Hematopoietic multipotent progenitor cell treated with erythropoietin and hydrocortisone succinate and interleukin-3 and kit ligand, for 8 days (in vitro differentiated cells): ENCODE data around the gene SBF2.

Experiments
- DNase-seq: peaks from one replicate; pipeline ENCODE4 v3.0.0-alpha.2; 2015

Gene SBF2

DNA sequence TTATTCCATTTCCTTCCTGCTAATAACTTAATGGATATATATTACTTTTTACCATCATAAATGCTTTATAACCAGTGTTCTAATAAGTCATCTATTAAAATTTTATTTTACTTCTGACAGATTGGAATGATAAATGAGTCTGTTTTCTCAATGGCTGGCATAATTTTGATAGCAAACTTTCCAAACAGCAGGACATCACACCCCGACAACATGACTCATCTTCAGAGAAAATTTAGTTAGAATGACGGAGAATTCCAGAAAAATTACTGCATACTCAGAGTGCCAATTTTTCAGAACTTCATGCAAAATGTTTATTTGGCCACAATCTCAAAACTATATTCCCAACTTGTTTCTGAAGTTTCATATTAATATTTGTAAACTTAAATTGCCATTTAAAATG is 455.8 kb downstream of the SBF2 start:
- no peak for DNase-seq

DNA sequence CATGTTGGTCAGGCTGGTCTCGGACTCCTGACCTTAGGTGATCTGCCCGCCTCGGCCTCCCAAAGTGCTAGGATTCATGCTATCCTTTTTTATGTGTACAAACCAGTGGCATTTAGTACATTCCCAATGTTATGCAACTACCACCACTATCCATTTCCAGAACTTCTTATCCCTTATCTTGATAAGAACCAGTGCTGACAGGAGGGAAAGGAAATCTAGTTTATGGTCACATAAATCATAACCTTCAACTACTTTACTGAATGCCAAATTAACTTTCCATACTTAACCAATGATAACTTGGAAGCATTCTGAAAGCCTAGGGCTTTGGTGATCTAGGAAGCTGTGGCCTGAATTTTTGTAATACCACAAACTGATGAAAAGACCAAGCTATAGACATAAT is 459.7 kb downstream of the SBF2 start:
- DNase-seq, result no peak

DNA sequence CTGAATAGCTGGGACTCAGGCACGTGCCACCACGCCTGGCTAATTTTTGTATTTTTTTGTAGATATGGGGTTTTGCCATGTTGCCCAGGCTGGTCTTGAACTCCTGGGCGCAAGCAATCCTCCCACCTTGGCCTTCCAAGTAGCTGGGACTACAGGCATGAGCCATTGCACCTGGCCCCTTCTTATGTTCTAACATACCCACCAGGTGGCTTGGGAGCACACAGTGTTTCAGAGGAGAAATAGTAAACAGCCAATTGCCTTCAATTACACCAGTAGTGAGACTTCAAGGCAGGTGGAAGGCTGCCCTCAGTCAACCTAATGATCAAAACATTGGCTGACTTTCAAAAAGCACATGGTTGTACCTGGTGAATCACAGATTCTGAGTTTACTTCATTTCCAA is 462.9 kb downstream of the SBF2 start:
- no peak for DNase-seq

DNA sequence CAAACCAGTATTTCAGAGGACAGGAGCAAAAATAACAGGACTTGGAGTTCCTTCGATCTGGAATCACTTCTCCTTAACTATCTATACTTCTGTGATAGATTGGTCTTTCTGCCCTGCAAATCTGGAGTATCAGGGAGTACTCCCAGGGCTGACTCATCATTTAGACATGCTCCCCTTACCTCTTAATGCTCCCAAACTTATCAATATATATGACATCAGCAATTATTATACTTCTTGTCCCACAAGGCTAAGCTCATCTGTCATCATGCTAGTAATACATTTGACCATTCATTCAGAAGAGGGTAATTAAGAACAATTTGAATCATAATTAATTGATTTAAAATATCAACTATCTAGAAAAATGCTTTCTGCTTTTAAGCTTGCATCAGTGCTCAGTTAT is 466.3 kb downstream of the SBF2 start:
- no peak for DNase-seq

DNA sequence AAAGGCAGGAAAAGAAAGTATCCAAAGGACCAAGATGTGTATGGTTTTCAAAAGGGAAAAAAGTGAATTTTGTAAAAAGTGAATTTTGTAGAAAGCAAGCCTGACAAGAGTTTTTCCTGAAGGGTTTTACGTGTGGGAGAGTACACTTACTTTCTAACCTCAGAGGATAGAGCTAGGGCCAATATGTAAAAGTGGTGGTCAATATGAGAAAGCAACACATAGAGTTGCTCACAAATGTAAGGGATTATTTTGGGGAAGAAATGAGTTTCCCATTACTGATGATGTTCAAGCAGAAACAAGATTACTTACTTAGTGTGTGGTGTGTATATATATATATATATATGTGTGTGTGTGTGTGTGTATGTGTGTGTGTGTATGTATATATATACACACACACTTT is 467.6 kb downstream of the SBF2 start:
- DNase-seq, result no peak

DNA sequence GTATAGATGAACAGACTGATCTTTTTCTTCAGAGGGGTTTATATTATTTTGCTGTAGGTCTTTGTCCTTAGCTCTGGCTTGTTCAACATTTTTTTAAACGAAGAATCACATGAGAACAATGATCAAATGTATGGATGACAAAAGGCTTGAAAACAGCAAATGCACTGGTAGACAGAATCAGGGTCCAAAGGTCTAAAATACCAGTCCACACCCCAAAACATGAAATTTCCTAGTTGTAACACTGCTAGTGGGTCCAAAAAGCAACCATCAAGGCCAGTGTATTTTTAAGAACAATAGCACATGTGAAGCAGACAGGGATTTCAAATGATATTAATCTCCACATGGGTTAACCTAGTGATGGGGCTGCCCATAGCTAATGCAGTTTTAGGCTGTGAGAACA is 468.1 kb downstream of the SBF2 start:
- DNase-seq, result no peak

DNA sequence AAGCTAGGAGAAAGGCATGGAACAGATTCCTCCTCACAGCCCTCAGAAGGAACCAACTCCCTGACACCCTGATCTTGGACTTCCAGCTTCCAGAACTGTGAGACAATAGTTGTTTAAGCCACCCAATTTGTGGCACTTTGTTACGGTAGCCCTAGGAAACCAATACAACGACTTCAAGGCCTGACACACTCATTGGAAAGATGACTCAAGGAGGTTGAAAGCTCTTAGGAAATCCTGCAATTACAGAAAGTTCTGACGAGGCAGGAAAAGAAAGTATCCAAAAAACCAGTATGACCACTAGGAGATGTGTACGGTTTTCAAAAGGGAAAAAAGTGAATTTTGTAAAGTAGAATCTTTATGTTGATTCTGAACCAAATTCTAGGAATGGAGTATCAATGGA is 468.7 kb downstream of the SBF2 start:
- DNase-seq, result no peak

DNA sequence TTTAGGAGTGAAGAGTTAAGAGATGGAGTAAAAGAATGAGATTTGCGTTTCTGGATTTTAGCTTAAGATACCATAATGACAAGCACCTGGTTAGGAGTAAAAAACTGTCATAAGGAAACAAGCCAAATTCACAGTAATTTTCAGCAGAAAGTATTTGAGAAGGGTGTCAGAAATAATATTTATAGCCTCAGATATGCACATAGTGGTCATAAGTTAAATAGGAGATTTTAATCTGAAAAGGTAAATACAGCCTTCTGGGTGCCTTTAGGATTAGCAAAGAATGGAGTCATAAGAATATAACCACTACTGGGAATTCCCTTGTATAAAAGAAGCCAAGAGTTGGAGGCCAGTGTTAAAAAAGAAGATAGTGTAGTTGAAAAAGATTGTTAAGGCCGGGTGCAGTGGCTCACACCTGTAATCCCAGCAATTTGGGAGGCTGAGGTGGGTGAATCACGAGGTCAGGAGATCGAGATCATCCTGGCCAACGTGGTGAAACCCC is 470.1 kb downstream of the SBF2 start:
- no peak for DNase-seq

DNA sequence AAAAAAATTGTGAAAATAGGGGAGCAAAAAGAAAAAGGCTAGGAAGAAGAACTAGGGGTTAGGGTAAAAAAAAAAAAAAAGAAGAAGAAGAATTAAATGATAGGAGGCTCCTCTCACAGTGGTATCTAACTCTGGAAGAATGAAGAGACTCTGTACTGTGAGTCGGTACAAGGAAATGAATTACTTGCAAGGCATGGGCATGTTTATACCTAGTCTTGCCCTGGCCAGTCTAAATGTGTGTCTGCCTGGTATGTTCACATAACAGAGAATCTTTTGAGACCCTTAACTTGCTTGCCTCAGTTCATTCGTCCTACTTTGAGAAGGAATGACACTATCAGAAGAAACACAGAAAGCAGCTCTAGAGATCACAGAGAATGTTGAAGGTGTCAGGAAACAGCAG is 470.6 kb downstream of the SBF2 start:
- DNase-seq, result no peak

DNA sequence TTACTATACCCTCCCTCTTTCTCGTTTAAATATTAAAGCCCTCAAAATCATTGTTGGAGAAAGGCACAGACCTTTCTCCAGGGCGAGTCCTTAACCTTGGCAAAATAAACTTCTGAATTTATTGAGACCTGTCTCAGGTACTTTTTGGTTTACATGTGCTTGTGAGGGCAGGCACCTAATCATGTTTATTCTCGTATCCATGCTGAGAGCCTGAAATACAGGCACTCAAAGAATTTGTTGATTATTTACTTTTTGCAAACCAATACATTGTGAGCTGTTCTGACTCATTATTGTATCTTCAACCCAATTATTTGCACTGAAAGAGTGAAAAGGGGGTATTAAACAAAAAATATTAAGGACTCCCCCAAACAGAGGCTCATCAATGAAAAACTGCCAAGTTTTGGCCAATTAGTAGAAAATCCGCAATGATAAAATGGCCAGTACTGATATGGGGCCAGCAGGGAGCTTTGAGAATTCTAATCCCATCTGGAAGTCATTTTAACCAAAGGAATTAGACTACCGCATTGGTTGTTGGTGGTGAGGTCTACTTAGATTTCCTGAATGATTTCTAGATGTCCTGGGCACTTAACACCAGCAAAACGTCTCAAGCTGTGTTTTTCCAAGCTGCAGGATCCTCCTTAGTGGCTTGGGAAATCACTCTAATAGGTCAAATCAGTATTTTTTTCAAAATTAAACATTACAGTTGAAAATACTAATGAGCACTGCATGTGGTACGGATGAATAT is 472.8 kb downstream of the SBF2 start:
- DNase-seq, result no peak

DNA sequence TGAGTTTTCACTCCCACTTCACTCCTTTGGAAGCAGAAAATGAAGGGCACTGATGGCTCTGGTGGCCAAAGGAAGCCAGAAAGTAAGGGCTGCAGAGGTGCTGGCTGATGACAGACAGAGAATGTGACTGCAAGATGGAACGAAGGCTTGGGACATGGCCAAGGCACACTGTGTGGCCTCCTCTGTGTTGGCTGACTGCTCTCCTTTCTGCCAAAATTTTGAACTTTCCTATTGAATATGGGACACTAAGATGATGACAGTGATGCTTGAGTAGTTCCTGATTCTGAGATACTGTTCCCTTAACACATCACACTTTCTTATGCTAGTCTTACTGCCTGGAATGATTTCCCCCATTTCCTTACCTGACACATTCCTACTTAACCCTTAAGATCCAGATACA is 473.8 kb downstream of the SBF2 start:
- DNase-seq, result no peak

DNA sequence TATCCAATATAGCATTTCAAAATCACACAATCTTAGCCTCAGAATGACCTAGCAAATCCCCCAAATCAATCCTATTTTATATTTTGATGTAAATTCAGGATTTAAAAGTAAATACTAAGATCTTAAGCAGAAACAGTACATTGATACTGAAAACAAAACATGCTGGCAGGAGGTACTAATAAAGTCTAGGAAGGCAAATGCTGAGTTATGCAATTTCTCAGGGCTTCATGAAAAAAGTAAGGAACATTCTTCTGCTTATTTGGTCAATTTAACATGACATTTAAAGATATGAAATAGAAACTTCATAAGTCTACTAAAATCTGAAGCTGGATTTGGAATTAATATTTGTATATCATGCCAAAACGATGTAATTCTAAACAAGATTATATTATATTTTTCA is 476.8 kb downstream of the SBF2 start:
- DNase-seq, result no peak

DNA sequence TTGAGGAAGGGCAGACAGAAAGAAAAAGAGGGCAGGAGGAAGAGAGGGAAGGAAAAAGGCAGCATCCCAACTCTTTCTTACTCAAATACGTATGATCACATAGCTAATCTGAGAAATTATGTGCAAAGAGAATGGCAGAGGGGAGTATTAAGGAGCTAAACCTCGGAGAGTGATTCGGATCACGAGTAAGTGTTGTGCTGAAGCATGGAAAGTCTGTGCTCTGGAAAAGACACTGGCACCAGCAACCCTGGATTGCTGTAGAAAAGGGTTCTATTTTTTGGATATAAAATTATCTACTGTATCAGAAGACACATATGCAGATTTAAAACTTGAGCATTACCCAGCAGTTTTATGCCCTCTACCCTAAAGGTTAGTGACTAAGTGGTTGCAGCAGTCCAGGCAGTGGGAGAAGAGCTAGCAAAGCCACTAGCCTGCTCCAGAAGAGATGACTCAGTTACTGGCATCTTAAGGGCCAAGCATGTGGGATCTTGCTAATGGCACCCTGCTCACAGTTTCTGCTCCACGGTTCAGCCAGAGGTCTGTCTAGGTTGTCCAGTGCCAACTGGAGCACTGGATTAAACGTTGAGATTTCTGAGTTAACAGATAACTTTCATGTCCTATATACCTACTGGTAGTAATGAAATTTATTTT is 478.4 kb downstream of the SBF2 start:
- no peak for DNase-seq

DNA sequence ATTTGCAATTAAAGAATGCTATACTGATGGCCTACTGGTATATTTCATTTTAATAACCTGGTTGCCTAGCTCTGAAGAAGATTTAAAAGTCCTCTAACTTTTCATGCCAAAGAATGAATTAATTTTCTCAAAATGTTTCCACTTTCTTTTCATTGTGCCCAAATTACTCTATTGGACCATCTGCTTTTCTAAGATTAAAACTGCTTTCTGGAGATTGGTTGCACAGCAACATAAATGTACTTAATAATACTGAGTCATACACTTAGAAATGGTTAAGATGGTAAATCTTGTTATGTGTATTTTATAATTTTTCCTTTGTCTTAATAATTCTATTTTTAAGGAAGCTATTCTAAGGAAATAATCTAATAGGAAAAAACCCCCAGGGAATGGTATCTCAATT is 479.9 kb downstream of the SBF2 start:
- no peak for DNase-seq

DNA sequence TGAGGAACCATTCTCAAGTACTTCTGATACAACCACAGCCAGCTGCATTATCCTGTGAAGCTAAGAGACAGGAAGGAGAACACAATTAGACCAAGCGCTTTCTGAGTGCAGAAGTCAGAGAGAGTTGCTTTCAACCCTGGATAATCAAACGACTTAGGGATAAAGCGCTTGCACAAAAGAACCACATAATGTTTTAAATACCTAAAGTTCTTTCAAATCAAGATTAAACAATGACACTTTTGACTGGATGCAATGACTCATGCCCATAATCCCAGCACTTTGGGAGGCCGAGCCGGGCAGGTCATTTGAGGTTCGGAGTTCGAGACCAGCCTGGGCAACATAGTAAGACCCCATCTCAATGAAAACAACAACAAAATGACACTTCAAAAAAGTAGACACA is 485.1 kb downstream of the SBF2 start:
- DNase-seq, result no peak

DNA sequence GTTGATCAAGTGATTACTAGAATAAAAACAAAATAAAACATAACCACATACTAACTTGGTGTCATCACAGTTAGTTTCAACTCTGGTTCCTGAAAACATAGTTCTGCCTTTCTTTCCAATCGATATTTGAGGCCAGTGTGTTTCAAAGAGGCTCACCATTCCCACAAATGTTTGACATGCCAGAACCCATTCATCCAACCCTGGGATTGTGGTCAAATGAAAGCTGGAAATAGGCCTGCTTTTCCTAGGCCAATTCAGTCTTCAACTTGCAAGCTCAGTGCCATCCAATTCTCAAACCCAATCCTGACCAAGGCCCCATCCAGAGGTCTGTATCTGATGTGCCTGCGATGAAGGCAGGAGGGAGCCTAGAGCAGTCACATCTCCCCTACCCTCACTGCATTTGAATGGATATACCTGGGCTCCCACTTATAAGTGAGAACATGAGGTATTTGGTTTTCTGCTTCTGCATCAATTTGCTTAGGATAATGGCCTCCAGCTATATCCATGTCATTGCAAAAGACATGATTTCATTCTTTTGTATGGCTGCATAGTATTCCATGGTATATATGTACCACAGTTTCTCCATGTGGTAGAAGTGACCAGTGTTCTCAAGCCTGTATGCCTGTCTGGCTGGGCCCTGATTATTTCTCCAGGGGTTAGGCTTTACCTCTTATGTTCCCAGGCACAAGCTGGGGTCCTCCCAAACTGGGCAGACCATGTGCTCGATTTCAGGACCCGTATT is 486.9 kb downstream of the SBF2 start:
- DNase-seq, result no peak

DNA sequence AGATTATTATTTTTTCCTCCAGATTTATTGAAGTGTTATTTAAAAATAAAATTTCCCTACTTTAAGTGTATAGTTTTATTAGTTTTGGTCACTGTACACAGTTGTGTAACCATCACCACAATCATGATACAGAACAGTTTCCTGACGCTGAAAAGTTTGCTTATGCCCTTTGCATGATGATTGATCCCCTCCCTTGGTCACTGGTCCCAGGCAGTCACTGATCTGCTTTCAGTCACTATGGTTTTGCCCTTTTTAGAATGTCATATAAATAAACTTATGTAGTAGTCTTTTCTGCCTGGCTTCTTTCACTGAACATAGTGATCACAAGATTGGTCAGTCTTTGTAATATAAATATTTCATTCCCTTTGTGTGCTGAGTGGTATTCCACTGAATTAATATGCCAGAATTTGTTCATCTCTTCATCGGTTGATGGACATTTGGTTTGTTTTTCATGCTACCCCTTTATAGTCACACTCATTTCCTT is 489.6 kb downstream of the SBF2 start:
- no peak for DNase-seq

DNA sequence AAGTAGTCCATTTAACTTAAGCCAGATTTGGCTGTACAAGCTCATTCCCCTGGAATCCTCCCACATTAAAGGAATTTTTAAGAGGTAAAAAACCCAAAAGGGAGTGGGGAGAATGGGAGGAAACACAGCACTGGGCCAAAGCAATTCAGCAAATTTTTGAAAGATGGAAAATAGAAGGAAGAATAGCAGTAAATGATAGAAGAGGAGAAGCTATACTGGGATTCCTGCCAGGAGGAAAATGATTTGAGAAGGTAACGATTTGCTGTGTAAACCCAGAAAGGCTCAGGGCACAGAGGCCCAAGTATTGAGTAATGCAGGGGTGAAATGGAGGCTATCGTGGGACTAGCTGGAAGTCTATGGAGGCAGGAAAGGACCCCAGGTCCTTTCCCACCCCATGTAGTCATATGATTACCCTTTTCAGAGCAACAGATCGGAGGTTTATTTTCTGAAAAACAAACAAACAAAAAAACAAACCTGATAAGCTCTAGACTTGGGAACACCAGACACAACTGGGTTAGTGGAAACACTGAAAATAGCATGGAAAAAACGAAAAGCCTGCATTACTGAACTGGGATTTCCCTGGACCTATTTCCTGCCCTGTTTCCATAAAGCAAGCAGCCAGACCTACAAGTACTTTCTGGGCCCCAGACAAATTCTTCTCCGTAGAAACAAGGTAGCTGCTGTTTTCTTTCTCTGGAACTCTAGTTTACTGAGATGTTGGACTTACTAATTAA is 490.2 kb downstream of the SBF2 start:
- DNase-seq, result no peak

DNA sequence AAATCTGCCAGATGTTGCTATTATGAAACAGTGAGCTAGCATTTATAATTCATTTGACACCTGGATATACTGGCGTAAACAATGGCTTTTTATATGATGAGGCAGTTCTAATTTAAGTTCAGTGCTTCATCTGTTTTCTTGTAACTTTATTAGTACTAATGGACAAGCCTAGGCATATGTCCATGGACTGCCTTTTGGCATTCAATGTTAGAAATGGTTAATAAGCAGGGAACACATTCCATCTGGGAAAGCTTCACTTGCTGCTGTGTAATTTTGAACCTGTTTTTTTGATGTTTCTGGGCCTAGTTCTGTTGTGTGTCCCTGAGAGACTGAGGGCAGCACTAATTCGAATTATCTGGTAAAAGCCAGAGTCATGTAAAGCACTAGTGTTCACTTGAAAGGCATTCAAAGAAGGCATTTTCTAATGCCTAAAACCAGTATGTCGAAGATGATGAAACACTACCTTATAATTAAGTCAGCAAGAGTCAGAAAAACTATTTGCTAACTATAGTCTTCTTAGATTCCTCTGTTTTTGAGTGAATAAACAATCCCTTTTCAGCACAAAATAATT is 491.6 kb downstream of the SBF2 start:
- DNase-seq, result no peak

DNA sequence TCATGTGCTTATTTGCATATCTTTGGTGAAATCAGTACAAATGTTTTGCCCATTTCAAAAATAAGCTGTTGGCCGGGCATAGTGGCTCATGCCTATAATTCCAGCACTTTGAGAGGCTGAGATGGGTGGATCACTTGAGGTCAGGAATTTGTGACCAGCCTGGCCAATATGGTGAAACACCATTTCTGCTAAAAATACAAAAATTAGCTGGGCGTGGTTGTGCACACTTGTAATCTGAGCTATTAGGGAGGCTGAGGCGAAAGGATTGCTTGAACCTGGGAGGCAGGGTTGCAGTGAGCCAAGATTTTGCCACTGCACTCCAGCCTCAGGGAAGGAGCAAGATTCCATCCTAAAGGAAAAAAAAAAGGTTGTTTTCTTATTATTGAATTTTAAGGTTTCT is 494.1 kb downstream of the SBF2 start:
- DNase-seq, result no peak

DNA sequence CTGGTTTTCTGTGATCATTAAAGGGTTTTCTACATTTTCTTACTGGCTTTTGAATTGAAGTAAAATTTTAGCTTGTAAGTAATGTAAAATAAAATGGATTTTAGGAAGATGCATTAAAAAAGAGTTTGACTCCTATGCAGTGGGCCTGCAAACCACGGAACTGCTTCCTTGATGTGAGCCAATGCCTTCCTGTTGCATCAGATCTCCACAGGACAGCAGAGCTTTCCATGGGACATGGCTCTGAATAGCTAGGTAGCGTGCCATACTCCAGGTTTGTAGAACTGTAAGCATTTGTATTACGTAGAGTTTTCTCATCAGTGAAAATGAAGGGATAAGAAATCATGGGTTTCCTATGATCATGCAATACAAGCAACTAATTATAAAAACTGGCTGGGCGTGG is 496.7 kb downstream of the SBF2 start:
- no peak for DNase-seq

DNA sequence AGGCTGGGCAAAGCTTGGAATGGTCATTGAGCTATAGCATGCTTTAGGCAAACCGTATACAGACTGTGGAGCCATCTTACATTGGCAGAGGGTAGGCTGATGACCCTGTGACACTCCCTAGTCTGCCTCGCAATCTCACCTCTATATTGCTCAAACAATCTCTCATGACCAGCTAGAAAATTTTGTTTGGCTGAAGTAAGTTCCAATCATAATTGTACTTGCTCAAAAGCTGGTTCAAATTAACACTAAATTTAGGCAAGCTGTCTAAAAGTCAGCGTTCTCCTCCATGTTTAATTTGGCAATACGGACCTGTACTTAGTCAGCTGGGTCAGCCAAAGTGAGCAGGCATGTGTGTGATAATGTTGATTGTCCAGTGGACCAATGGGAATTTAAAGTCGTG is 497.2 kb downstream of the SBF2 start:
- no peak for DNase-seq

DNA sequence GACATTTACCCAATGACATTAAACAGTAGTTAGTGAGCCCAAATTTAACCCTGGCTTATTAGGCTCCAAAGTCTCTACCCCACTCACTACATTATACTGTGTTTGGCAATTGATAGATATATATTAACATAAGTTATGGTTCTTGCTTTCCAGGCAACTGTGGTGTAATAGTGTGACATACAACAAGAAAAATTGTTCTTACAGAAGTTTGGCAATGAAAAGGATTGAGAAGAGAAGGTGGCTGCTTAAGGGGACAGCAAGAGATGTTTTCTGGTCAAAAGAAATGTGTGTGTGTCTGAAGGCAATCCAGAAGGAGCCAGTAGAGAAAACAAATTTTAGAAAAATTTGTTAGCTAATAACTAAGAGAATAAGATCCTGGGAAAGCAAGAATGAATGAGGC is 497.8 kb downstream of the SBF2 start:
- no peak for DNase-seq
